ENCODE results near the gene SCGN.

Gene SCGN

DNA sequence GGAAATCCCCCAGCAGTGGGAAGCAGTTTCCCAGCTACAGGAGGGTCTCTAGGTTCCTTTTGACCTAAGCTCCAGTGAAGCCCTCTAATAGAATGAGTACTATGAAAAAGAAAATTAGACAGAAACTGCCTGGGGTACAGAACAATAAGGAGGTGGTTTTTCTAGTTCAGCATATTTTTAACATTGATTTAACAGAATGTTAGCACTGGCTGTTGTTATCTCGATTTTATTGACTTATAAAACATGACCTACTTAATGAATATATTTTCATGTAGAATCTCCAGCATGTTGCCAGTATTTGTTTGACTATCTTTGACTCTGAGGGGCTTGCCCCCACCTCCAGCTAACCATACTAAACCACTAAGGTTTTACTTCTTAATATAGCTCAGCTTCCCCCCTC is 19.6 kb downstream of the SCGN start:
- Histone ChIP-seq H3K36me3 (no peaks in the 10 kb centered on the region), H3K4me2 (no peak overlapping the region), H3K9me3 (replicated peaks in 1 of 11) (no peaks in the 10 kb centered on the region), H3K4me3 (no peak overlapping the region), H3K27me3 (no peaks in the 10 kb centered on the region), H3K27ac (no peak overlapping the region), H3K4me1 (no peaks in the 10 kb centered on the region), H3K9ac (no peak overlapping the region), H4K20me1 (no peaks in the 10 kb centered on the region)
- no peak for TF ChIP-seq Cebpa-rat (IDR thresholded peaks at IDR 0.05)

DNA sequence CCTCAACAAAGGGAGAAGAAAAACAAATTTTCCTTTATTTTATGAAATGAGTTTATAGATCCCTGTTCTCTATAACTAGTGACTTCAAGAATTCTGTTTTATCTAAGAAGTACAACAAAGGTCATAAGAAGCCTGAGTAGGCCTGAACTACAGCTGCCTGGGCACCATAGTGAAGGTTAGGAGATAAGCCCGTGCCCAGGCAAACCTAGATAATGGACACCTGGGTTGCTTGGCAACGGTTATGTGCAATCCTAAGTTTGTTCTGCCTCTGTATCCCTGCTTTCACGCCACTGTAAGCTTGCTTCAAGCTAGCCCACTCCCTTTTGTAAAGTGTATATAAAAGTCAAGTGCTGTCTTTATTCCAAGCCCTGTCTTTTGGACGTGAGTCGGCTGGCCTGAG is 23.2 kb downstream of the SCGN start:
- Histone ChIP-seq H3K9me3 (replicated peaks in 1 of 11) (no peaks in the 10 kb centered on the region), H3K9ac (no peak overlapping the region), H3K27me3 (no peaks in the 10 kb centered on the region), H3K4me1 (no peaks in the 10 kb centered on the region), H3K4me3 (no peak overlapping the region), H3K27ac (no peak overlapping the region), H3K36me3 (no peaks in the 10 kb centered on the region), H4K20me1 (no peaks in the 10 kb centered on the region), H3K4me2 (no peak overlapping the region)
- TF ChIP-seq Cebpa-rat (IDR thresholded peaks at IDR 0.05) = no peak

DNA sequence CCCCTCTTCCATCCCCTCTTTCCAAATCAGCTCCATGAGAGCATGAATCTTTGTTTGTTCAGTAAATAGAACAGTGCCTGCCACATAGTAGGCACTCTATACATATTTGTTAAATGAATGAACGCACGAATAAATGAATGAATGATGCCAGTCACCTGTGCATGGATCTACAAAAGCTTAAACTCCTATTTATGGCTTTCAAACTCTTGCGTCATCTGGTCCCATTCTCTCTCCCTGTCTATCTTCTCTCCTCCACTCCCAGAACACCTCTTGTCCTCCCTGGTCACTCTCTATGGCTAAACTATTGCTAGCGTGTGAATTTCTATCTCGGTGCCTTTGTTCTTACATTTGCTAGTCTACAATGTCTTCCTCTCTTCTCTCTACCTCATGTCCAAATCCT is 24.8 kb downstream of the SCGN start:
- H3K27me3 ChIP-seq = no peaks in the 10 kb centered on the region
- no peaks in the 10 kb centered on the region for H4K20me1 ChIP-seq
- H3K4me1 ChIP-seq = no peaks in the 10 kb centered on the region

GRCh38 chr6:25681848-25682247 is 29.8 kb downstream of the SCGN start:
- no peaks in the 10 kb centered on the region for H4K20me1 ChIP-seq
- H3K36me3 ChIP-seq = no peaks in the 10 kb centered on the region
- no peaks in the 10 kb centered on the region for H3K9me3 ChIP-seq (replicated peaks in 1 of 11)
- no peaks in the 10 kb centered on the region for H3K27me3 ChIP-seq
- H3K4me1 ChIP-seq = peaks cover 0 to 4% (median 0%) of the 10 kb centered on the region in 10 experiments; a peak in 1 of 20 replicates
- no peak overlapping the region for H3K27ac ChIP-seq
- H3K4me3 ChIP-seq = no peak overlapping the region
- no peak overlapping the region for H3K9ac ChIP-seq
- H3K4me2 ChIP-seq = no peak overlapping the region
- no peak for TF ChIP-seq Cebpa-rat (IDR thresholded peaks at IDR 0.05)

More for the DNA sequence above, 24.8 kb downstream of the SCGN start:
- no peak overlapping the region for H3K27ac ChIP-seq
- no peak overlapping the region for H3K4me3 ChIP-seq
- no peak for TF ChIP-seq Cebpa-rat (IDR thresholded peaks at IDR 0.05)
- no peaks in the 10 kb centered on the region for H3K9me3 ChIP-seq (replicated peaks in 1 of 11)
- no peak overlapping the region for H3K4me2 ChIP-seq
- H3K9ac ChIP-seq = no peak overlapping the region
- H3K36me3 ChIP-seq = no peaks in the 10 kb centered on the region

GRCh38 chr6:25682324-25682723 is 30.3 kb downstream of the SCGN start:
- no peak for TF ChIP-seq Cebpa-rat (IDR thresholded peaks at IDR 0.05)
- Histone ChIP-seq H3K4me2 (peak overlapping the region in 2 of 11 experiments; percentile 8 to 49; a peak in 1 of 22 replicates), H4K20me1 (no peaks in the 10 kb centered on the region), H3K27me3 (no peaks in the 10 kb centered on the region), H3K36me3 (no peaks in the 10 kb centered on the region), H3K9ac (no peak overlapping the region), H3K4me1 (peaks cover 0 to 4% (median 0%) of the 10 kb centered on the region in 10 experiments; a peak in 1 of 20 replicates), H3K27ac (no peak overlapping the region), H3K9me3 (replicated peaks in 1 of 11) (no peaks in the 10 kb centered on the region), H3K4me3 (no peak overlapping the region)

GRCh38 chr6:25684565-25684964 is 32.5 kb downstream of the SCGN start:
- H3K9me3 ChIP-seq (replicated peaks in 1 of 11) = no peaks in the 10 kb centered on the region
- no peaks in the 10 kb centered on the region for H3K27me3 ChIP-seq
- TF ChIP-seq Cebpa-rat (IDR thresholded peaks at IDR 0.05) = 0 out of 22 replicates have a peak, but pooled peaks of 1 of the 11 experiments have one; percentile 29
- no peak overlapping the region for H3K4me3 ChIP-seq
- no peaks in the 10 kb centered on the region for H3K36me3 ChIP-seq
- no peak overlapping the region for H3K9ac ChIP-seq
- no peaks in the 10 kb centered on the region for H4K20me1 ChIP-seq
- H3K27ac ChIP-seq = no peak overlapping the region
- peaks cover 0 to 4% (median 0%) of the 10 kb centered on the region in 10 experiments; a peak in 1 of 20 replicates for H3K4me1 ChIP-seq
- H3K4me2 ChIP-seq = no peak overlapping the region

DNA sequence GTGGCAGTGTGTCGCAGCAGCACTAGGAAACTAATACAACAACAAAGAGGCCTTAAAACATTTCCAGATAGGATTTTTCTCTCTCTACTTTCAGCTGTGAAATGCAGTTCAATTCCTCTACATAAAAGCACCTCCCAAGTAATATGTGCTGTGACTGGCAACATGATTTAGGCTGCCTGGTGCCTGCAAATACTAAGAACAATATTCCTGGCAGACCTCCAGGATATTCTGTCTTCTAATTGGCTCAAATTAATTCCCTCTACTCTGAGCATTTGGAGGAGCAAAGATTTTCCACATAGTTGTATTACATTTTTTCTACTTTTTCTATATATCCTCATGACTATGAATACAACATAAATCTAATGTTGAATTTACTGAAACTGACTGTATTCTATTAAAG is 33.2 kb downstream of the SCGN start:
- TF ChIP-seq Cebpa-rat (IDR thresholded peaks at IDR 0.05) = no peak
- no peak overlapping the region for H3K9ac ChIP-seq
- no peak overlapping the region for H3K27ac ChIP-seq
- H3K9me3 ChIP-seq (replicated peaks in 1 of 11) = no peaks in the 10 kb centered on the region
- H3K27me3 ChIP-seq = no peaks in the 10 kb centered on the region
- H3K4me2 ChIP-seq = no peak overlapping the region
- H3K4me1 ChIP-seq = peaks cover 0 to 4% (median 0%) of the 10 kb centered on the region in 10 experiments; a peak in 1 of 20 replicates
- no peaks in the 10 kb centered on the region for H3K36me3 ChIP-seq
- no peaks in the 10 kb centered on the region for H4K20me1 ChIP-seq
- H3K4me3 ChIP-seq = no peak overlapping the region

- no peaks in the 10 kb centered on the region for H3K27me3 ChIP-seq
Observed at GRCh38 chr6:25685896-25686295, 33.9 kb downstream of the SCGN start.

GRCh38 chr6:25686856-25687255 is 34.8 kb downstream of the SCGN start:
- Histone ChIP-seq H4K20me1 (no peaks in the 10 kb centered on the region), H3K4me2 (no peak overlapping the region), H3K4me3 (no peak overlapping the region), H3K9me3 (replicated peaks in 1 of 11) (no peaks in the 10 kb centered on the region), H3K27ac (no peak overlapping the region), H3K9ac (no peak overlapping the region), H3K36me3 (no peaks in the 10 kb centered on the region), H3K4me1 (peaks cover 0 to 4% (median 0%) of the 10 kb centered on the region in 10 experiments; a peak in 1 of 20 replicates), H3K27me3 (no peaks in the 10 kb centered on the region)
- TF ChIP-seq Cebpa-rat (IDR thresholded peaks at IDR 0.05) = no peak

More at GRCh38 chr6:25685896-25686295, 33.9 kb downstream of the SCGN start:
- no peak overlapping the region for H3K4me3 ChIP-seq
- no peak overlapping the region for H3K4me2 ChIP-seq
- no peaks in the 10 kb centered on the region for H4K20me1 ChIP-seq
- H3K9ac ChIP-seq = no peak overlapping the region
- H3K4me1 ChIP-seq = peaks cover 0 to 4% (median 0%) of the 10 kb centered on the region in 10 experiments; a peak in 1 of 20 replicates
- TF ChIP-seq Cebpa-rat (IDR thresholded peaks at IDR 0.05) = no peak
- H3K36me3 ChIP-seq = no peaks in the 10 kb centered on the region
- H3K27ac ChIP-seq = no peak overlapping the region
- H3K9me3 ChIP-seq (replicated peaks in 1 of 11) = no peaks in the 10 kb centered on the region

- Histone ChIP-seq H3K27me3 (no peaks in the 10 kb centered on the region), H3K4me1 (no peaks in the 10 kb centered on the region), H4K20me1 (no peaks in the 10 kb centered on the region), H3K36me3 (no peaks in the 10 kb centered on the region), H3K4me2 (no peak overlapping the region), H3K27ac (no peak overlapping the region), H3K9ac (no peak overlapping the region), H3K4me3 (no peak overlapping the region), H3K9me3 (replicated peaks in 1 of 11) (no peaks in the 10 kb centered on the region)
- no peak for TF ChIP-seq Cebpa-rat (IDR thresholded peaks at IDR 0.05)
Observed at GRCh38 chr6:25689966-25690365, 38.0 kb downstream of the SCGN start.
